GM20431 (cell line): ENCODE results near the gene KBTBD13.

Source experiments
- in situ Hi-C: fragments of 300-500 bp; cut with MseI, MboI; formaldehyde crosslinking; loops from one replicate; pipeline ENCODE4 v1.15.0; 2020; ENCODE audit warnings: low sequenced_read_pairs; ENCODE audit not compliant: unreplicated experiment

Gene KBTBD13

DNA sequence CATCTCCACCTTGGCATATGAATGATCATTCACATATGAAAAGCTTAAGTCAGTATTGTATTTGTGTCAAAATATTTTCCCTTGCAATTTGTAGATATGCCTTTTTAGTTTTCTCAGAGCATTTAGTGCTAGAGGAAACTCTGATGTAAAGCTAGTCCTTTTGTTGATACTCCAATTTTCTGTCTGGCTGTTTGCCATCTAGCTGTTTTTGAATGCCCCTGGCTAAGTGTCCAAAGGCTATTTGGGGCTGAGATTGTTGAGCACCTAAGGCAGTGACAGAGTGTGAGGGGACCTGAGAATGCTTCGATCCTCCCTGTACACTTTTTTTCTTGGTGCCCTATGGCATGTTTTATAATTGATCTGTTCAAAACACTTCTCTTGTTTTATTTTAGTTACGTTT, 28.3 kb upstream of the KBTBD13 start:
- in situ Hi-C loops: loop anchor here (25.0 kb wide), 1 partner anchor 239 kb away; the partner anchor contains the start of genes PARP16 and RNU5A-1

DNA sequence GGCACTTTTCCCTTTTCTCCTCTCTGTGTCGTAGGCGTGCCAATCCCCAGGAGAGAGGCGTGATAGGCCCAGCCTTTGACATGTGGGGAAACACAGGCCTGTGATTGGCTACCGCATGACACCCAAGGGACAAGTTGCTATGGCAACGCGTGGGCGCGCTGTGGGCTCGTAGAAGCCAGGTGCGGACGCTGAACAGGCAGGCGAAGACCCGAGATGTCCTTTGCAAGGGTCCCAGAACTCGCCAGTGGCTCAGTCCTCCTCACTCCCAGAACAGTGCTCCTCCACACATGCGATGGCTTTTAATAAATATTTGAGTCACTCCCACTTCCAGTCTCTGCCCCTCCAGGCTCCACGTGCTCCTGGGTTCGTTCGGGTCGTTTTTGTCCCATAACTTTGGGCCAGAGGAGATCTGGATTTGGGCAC, 27.1 kb upstream of the KBTBD13 start:
- in situ Hi-C loops: loop anchor here (25.0 kb wide), 1 partner anchor 238 kb away; the partner anchor contains the start of genes PARP16 and RNU5A-1

DNA sequence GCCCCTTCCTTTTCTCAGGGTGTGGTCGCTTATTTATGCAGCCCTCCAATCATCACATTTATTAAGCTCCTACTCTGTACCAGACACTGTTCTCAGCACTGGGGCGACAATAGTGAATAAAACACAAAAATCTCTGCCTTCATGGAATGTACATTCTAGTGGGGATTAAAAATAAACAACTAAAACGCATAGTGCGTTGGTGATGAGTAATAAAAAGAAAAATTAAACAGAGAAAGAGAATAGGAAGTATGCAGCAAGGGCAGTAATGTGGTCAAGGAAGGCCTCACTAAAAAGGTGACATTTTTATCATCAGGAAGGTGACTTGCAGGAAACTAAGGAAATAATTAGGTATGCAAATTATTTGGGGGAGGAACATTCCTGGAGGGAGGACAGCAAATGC, 26.3 kb upstream of the KBTBD13 start:
- in situ Hi-C loops: no loop called here

DNA sequence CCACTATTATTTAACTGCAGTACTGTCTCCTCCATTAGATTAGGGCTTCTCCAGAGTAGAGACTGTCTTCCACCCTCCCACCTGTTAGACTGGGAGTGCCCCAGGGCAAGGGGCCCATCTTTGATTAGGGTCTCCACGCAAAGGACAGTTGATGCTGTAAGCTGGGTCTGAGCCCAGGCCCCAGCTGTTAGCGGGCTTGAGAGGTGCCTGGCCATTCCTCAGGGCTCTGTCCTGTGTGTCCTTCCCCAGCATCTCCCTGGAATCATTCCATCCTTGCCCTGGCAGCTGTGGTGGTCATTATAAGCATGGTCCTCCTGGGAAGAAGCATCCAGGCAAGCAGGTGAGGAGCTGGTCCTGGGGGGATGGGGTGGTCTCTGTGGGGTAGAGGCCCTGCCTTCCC, 25.3 kb upstream of the KBTBD13 start:
- in situ Hi-C loops: no loop called here

DNA sequence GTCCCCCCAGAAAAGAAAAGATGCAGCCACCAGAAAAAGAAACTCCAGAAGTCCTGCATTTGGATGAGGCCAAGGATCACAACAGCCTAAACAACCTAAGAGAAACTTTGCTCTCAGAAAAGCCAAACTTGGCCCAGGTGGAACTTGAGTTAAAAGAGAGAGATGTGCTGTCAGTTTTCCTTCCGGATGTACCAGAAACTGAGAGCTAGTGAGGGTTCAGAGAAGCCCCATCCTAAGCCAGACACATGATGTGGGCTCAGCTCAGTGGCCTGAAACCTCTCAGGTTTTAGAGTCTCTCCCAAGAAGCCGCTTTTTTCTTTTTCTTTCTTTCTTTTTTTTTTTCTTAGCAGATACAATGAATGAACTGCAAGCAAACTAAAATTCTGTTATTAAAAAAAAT, 23.6 kb upstream of the KBTBD13 start:
- in situ Hi-C loops: no loop called here

DNA sequence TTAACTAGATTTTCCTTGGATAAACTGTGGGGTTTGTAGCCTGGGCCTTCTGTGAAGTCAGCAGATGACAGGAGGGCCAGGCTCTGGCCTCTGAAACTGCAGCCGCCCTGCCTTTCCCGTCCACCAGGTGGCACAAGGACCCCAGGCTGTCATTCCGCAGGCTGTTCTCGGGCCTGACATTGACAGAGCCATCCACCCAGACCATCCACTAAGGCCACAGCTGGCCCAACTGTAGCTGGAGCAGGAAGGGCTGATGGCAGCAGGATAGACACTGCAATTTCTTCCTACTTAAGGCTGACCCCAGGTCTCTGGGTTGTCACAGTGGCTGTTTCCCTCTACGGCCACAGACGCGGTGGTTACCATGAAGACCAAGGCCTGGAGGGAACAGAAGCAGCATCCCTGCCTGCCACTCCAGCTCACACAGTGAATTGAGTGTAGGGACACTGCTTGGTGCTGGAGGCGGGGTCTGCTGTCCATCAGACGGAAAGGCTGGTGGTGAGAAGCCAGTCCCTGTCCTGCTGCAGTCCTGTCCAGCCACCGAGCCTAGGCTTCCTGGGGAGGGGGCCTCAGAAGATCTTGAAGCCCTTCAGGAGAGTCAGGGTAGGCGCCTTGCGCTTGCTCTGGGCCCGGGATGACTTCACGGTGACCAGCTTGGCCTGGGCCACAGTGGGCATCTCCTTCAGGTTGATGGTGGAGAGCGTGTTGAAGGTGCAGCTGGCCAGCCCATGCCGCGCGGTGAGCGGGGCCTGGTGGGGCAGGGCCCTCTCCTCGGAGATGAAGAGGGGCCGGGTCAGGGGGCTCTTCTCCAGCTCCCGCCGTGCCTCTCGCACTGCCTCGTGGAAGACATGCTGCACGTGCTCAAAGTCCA, 22.0 kb upstream of the KBTBD13 start:
- in situ Hi-C loops: no loop called here

DNA sequence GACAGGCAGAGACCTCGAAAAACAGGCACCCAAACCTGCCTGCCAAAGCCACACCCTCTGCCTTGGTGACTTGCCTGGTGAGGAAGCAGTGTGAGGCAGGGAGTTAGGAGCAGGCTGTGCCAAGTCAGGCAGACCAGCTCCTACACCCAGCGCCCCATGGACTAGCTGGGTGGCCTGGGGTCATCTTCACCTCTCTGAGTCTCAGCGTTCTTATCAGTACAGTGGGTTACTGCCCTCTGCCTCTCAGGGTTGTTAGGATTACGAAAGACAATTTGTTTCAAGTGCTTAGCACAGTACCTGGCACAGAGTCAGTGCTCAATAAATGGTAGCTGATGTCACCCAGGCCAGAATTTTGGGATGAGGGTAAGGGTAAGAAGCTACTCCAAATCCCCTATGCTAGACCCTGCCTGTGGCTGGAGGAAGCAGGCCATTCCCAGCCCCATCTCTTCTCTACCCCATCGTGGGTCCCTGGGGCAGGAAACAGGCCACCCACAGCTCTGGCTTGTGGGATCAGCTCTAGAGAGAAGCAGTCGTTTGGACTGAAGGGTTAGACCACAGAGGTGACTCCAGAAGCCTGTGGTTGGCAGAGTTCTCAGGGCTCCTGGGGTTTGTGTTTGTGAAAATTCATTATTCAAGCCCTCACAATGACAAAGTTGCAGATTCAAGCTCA, 21.2 kb upstream of the KBTBD13 start:
- in situ Hi-C loops: no loop called here

DNA sequence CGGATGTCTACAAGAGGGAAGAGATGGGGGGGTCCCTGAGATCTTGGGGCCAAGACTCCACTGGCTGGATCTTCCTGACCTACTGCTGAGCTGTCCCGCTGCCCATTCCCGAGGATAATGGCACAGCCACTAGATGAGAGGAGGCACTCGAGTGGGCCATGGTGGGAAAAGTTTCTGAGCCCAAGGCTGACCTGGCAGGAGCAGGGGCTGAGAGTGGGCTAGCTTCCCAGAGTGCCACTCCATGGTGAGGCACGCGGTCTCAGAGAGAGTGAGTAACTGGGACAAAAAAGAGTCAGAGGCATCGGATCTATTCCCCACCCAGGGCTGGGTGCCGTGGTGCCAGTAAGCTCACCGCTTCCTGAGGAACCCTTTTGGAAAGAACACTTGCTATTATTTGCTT, 20.4 kb upstream of the KBTBD13 start:
- in situ Hi-C loops: no loop called here

DNA sequence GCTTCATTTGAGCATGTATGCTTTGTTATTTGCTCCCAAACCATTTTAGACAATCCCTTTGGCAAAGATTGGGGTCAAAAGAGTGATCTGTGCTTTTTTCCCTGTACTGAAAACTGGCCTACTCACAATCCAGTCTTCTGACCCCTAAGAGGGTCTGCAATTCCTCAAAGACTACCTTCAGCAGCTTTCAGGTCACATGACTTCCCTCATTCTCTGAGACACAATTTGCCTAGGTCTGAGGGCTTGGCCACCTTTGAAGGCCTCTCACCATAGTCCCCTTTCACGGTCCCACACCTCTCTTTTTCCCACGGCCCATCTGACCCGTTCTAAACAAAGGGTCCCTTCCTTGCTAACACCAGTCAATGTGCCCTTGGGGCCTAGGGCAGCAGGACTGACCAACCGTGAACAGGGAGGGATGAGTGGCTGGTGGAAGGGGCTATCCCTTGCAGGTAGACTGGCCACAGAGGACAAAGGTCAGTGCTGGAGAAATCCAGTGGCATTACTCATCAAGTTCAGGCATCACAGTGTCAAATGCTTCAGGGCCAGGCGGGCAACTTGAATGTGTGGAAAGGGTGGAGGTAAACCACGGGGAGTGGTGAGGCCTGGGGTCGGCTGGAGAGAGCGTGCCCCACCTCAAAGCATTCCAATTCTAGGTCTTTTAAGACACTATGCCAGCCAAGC, 19.5 kb upstream of the KBTBD13 start:
- in situ Hi-C loops: no loop called here

DNA sequence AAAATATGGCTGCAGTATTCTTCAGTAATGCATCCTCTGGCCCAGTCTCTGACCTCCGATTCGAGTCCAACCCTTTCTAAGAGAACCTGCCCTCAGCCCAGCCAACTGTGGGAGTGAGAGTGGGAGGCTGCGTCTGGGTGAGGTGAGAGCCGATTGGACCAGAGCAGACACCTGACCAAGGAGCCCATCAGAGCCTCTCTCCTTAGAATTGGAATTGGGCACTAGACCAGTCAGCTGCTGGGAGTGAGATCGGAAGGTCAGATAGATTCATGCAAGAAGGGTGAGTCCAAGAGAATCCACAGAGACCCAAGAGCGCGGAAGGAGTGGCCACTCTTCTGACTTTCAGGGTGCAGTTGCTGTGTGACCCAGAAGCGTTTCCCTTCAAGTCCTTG, 19.0 kb upstream of the KBTBD13 start:
- in situ Hi-C loops: no loop called here

DNA sequence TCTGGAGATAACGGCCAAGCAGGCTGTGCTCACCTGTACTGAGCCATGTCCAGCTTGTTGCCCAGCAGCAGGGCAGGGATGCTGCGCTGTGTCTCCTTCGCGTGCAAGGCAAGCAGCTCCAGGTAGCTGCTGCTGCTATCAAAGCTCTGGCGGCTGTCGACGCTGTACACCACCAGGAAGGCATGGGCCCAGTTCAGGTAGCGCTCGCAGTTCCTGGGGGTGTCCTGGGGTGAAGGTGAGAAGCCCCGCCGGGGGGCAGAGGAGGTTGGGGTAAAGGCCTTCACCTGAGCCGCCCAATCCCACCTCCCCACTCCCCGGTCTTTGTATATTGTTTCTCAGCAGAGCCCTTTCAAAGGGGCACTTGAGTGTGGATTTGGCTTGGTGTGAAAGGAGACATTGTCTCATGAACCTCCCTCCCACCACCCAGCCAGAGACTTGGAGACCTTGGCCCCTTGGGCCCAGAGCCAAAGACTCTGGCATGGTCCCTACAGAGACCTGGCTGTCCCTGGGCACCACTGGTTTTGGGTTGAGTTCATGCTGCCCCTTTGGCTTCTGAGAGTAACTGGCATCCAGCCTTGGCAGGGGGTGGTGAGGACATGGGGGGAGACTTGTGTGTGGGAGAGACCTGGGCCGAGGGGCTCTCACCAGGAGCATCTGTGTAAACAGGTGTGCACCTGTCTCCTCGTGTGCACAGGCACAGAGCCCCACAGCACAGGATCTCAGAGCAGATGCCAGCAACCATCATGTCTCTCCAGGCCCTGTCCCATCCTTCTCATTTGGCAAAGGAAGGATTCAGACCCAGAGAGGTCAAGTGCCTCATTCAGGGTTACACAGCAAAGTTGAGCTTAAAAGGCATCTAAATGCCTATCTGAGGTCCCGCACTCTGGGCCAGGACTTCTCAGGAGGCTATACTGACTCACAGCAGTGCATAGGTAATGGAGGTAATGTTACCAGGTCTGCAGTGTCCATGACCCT, 17.9 kb upstream of the KBTBD13 start:
- in situ Hi-C loops: no loop called here

DNA sequence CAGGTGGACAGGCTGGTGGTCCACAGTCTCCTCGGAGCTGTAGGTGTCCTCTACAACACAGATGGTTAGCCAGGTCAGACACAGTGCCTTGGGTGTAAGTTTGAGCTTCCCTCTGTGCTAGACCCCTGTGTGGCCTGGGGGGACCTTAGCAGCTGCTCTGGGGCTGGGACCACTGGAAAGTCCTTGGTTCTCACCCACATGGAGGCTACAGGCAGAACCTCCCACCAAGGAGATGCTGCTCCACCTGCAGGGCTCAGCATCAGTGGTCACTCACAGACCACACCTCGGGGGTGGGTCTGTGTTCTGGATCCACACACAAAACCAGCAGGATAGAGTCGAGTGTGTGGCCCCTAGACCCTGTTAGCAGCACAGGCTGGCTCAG, 17.2 kb upstream of the KBTBD13 start:
- in situ Hi-C loops: no loop called here

DNA sequence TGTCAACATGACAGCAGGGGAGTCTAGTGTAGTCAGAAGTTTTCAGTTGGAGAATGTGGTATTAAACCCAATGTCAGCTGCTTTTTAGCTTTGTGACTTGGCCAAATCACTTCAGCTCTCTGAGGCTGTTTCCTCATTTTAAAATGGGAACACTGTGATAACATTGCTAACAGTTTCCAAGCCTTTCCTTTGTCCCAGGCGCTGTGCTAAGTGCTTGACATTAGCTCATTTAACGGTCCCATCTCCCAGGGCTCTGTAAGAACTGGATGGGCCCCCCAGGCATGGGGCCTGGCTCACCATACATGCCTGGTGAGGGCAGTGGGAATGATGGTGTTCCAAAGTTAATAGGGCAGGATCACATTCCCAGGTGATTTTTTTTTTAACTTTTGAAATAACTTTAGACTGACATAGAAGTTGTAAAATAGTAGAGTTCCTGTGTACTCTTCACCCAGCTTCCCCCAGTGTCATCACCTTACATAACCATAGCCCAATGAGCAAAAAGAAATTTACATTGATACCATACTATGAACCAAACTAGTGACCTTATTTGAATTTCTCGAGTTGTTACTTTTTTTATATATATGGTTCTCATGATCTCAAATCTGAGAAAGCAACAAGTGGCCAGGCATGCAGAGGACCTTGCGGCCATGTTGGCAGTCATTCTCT, 16.5 kb upstream of the KBTBD13 start:
- in situ Hi-C loops: no loop called here

DNA sequence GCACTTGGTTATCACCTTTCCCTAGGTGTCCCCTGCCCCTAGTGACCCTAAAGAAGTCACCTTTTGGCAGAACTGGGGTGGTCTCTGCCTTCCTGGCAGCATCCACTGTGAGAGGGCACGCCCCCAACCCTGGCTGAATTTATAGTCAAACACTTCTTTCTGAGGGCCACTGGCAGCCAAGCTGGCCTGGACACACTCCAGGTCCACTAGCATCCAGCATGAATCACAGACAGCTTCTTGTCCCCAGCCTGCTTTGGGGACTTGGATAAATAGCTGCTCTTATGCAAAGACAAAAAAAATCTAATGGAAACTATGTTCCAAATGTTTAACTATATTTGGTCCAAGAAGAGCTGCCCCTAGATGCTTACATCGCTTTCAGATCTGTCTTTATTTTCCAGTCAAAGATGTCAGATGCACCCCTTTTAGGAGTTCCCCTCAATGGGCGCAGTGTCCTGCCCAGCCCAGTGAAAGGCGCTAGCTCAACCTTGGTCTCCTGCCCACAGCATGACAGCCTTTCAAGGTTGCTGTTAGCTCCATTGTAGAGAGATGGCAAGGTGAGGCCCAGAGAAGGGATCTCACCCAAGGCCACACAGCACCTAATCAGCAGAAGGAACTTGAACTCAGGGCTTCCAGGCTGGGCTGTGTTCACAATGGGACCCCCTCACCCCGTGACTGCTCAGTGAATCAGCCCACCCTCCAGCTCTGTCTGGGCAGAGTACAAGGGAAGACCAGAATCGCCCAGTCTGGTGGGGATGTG, 15.7 kb upstream of the KBTBD13 start:
- in situ Hi-C loops: no loop called here

DNA sequence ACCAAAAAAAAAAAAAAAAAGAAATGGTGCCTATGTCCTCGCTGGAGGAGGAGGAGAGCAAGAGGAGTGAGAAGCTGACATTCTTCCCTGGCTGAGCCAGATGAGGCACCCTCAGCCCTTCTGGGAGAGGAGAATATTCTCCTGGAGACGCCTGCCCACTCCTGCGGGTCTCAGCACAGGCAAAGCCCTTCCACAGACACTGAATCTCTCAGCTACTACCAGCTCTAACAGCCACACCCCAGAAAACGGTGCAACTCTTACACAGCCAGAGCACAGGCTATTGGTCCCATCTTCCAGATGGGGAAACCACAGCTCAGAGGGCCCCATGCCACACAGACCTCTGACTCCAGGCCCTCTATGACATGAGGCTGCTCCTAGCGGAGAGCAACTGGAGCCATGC, 14.5 kb upstream of the KBTBD13 start:
- in situ Hi-C loops: no loop called here

DNA sequence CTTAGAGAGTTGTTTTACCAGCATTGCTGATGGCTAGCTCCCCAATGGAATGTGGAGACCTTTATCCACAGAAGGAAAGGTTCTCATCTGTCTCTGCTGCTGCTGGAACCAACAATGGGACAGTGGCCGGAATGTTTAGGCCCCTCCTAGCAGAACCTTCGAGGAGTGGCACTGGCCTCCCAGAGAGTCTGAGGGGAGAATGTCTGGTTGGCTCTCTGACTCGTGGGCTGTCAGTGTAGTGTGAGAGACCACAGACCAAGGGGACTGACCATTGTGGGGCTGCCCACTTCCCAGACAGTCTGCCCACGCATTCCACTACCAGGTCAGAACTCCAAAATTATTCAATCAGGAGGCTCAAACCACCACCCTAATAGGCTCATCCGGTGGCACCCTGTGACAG, 13.8 kb upstream of the KBTBD13 start:
- in situ Hi-C loops: no loop called here

DNA sequence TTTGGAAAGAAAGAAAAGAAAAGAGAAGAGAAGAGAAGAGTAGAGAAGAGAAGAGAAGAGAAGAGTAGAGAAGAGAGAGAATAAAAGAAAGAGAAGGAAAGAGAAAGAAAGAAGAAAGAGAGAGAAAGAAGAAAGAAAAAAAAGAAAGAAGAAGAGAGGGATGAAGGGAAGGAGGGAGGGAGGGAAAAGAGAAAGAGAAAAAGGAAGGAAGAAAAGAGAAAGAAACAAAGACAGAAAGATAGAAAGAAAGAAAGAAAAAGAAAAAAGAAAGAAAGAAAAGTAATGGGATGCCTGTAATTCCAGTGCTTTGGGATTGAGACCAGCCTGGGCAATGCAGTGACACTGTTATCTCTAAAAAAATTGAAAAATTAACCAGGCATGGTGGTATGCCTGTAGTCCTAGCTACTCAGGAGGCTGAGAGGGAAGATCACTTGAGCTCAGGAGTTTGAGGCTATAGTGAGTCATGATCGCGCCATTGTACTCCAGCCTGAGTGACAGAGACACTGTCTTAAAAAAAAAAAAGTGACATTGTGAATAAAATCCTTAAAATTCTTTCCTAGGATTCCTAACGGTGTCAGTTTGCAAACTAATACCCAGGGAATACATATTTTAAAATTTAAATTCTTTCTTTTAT, 10.4 kb upstream of the KBTBD13 start:
- in situ Hi-C loops: no loop called here

DNA sequence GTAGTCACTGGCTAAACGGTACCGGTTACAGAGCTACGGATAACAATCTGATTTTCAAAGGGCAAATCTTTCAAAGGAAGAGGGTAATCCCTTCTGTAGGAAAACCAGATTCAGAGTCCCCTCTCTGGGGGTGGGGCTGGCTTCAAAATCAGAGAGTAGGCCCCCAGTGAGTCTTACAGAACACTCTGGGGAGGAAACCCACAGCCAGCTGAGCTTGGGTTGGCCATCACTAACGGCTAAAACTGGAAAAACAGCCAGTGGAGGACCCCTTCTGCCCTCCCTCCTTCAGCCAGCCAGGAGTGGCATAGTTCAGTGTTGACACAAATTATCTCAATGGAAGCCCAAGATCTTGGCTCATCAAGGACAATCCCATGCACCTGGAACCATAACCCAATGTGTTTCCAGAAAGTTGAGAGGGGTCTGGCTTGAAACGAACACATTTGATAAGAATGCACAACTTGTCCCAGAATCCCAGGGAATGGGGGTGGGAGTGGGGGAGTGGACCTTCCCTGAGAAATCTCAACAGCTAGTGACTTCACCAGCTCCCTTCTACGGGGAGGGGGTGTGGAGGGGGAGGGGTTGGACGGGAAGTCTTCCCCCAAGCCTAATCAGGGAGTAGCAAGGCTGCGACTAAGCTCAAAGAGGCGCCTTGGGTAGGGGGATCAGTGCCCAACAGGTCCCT, 9.8 kb upstream of the KBTBD13 start:
- in situ Hi-C loops: no loop called here
